GM21723 (cell line): ENCODE data around the gene CFAP300.
A peak's percentile ranks its signal among the peaks of the same experiment; 100 is the strongest.

Source experiments
- ATAC-seq: cut with Tn5 transposase; IDR thresholded peaks from one replicate; pipeline ENCODE4 v1.9.1; 2021; ENCODE audit warnings: mild to moderate bottlenecking, moderate library complexity; ENCODE audit not compliant: unreplicated experiment

The CFAP300 gene

DNA sequence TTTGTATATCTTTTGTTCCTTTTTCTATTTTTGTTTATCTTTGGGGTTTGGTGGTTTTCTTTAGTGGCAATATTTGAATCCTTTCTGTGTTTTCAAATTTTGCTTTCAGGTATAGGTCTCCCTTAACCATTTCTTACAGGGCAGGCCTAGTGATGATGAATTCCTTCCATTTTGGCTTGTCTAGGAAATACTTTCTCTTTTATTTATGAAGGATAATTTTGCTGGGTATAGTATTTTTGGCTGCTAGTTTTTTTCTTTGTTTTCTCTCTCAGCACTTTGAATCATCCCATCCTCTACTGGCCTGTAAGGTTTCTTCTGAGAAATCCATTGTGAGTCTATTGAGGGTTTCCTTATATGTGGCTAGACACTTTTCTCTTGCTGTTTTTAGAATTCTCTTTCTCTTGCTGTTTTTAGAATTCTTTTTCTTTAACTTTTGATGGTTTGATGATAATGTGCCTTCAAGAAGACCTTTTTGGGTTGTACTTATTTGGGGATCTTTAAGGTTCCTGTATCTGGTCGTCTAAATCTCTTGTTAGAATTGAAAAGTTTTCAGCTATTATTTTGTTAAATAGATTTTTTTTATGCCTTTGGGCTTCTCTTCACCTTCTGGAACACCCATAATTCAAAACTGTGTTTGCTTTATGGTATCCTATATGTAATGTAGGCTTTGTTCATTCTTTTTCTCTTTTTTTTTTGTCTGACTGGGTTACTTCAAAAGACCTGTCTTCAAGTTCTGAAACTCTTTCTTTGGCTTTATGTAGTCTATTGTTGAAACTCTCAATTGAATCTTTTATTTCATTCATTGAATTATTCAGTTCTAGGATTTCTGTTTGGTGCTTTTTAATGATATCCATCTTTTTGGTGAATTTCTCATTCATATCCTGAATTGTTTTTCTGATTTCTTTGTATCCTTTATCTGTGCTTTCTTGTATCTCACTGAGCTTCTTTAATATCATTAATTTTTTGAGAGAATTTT, 24.5 kb downstream of the CFAP300 start:
- ATAC-seq = no peak

DNA sequence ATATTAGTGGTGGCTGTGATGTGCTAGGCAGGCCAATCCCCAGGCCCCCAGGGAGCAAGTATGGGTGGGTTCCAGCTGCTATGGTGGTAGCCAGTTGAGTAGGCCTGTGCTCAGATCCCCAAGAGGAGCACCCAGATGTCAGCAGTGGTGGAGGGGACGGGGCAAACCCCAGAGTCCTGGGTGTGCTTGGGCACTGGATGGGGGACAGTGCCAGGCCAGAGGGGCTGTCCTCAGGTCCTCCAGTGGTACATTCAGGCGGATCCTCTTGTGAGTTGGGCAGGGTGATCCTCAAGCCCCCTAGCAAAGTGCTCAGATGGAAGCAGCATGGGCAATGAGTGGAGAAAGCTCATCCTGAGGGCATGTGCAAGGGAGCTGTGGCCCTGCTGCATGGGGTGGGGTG, 26.0 kb downstream of the CFAP300 start:
- ATAC-seq = no peak

DNA sequence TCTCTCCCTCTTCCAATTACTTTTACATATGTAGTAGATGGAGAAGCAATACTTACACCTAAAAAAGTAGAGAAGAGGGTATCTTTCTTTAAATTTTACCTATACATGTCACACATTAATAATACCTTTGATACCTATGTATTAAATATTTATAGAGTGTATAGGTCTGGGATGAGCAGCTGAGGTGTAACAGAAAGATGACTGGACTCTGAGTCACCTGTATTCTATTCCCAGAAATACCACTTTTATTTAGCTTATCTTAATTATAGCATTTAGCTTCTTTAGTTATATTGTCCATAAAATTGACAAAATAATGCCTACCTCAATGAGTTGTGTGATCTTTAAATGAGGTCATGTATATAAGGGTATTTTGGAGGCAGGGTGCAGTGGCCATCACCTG, 32.4 kb downstream of the CFAP300 start:
- no peak for ATAC-seq

DNA sequence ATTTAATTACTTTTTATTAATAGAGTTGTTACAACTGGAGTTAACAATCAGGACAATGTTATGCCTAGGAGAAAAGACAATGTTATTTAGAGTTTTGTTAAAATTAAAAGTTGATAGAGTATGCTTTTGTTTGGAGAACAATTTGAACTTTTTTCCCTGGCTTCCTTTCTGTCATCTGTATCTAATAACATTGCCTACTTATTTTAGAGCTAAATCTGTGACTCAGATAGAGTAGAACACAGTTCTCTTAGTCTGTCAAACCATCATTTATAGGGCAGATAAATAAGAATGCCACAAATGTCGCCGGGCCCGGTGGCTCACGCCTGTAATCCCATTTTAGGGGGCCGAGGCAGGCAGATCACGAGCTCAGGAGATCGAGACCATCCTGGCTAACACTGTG, 34.1 kb downstream of the CFAP300 start:
- no peak for ATAC-seq

DNA sequence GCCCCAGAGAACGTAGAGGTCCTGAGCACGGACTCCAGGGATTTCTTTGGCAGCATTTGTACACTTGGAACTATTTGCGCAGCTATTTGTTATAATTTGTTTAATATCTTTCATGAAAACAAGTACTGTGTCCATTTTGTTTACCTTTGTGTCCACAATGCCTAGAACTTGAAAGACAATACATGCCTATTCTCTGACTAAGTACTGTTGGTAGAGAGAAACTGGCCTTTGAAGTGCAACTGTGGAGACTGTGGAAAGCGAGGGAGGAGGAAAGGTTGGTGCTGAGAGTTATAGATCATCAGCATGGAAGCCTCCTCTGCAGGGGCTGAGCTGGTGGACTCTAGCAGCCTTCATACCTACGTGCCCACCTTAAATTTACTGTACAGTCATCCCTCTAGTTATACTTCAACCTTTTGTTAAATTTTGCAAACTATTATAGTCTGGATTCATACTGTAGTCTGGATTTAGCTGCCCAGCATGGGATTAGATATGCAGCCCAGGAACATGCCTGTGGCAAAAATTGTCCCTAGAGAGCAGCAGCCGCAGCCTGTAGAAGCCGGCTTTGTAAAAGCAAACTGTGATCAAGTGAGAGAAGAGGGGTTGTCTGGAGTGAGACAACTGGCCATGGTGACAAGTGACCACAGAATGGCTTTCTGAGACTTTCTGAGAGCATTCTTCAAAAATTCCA, 38.8 kb downstream of the CFAP300 start:
- no peak for ATAC-seq

DNA sequence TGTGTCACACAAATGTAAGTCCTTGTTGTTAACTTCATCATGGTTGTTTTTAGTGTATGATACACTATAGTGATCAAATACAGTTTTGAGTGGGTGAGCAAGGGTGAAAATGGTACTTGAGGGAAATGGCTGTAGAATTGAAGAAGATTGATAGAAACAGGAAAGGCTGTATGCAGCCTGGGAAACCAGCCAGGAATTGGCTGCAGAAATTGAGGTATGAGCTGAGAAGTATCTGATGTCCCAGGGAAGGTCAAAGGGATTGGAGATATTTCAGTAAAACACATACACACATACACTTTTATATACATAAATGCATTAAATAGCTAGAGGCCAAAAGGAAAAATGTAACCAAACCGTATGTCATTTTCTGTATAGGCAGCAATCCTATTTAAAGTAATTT, 49.9 kb downstream of the CFAP300 start:
- no peak for ATAC-seq

DNA sequence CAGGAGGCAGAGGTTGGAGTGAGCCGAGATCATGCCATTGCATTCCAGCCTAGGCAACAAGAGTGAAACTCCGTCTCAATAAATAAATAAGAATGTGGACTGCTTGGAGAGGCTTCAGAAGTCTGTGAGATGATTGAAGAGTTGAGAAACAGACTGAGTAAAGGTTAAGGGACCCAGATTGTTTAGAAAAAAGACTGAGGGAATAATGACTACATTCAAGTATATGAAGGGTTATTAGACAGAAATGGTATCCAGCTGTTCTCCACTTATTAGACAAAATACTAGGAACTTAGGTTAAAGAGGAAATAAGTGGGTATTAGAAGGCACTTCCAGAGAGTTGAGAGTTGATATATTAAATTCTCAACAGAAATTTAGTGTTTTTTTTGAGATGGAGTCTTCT, 52.5 kb downstream of the CFAP300 start:
- ATAC-seq = no peak

DNA sequence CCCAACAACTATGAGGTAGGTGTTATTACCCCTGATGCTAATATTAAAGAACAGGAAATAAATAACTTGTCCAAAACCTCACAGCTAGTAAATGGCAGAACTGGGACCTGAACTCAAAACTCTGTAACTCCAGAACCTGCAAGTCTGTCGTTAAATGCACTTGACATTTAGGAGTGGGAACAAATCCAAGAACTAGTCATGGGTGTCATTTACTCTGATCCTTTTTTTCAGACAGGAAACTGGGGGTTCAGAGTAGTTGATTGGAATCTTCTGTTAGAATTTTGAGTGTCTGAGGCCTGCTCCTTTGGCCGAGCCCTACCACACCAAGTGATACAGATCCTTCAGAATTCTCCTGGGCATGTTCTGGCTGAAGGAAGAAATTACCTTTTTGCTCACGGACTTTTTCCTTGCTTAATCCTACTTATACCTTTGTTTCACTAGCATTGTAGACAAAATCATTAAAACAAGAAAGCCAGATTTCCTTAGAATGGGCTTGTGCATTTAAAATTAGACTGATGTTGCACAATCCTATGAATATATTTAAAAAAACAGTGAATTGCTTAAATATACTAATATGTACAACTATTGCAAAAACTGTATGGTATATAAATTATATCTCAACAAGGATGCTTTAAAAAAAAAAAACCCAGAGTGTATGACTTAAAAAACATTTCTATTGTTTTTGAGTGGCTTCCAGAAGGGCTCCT, 61.6 kb downstream of the CFAP300 start:
- no peak for ATAC-seq

DNA sequence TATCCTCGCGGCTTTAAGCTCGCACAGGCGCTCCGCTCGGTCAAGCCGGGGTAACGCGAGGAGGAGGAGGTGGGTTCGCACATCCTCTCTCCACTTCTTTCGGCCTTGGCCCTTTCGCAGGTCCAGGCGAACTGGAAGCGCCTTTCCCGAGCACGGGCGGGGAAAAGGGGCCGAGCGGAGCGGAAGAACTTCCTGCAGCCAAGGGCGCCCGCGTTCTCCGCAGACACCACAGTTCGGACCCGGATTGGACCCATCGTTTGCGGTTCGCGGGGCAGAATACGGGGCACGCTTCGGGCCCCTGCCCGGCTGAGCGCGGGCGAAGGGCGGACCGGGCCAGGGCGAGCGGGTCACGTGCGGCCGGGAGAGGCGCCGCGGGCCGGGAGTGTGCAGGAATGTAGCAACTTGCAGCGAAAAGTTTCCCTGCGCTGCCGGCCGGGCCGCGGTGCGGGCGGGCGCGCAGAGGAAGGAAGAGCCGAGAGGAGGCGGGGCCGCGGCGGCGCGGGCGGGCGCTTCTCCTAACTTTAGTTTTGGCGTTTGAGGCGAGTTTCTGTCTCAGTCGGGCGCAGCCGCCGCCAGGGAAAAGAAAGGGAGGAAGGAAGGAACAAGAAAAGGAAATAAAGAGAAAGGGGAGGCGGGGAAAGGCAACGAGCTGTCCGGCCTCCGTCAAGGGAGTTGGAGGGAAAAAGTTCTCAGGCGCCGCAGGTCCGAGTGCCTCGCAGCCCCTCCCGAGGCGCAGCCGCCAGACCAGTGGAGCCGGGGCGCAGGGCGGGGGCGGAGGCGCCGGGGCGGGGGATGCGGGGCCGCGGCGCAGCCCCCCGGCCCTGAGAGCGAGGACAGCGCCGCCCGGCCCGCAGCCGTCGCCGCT, 62.9 kb downstream of the CFAP300 start, which contains the start of gene YAP1:
Gene YAP1 (plus strand): TSS at position 552 of the 865 bp plus-strand sequence. CDS start 402 bp downstream, outside the sequence.
- peak; percentile 92 for ATAC-seq

DNA sequence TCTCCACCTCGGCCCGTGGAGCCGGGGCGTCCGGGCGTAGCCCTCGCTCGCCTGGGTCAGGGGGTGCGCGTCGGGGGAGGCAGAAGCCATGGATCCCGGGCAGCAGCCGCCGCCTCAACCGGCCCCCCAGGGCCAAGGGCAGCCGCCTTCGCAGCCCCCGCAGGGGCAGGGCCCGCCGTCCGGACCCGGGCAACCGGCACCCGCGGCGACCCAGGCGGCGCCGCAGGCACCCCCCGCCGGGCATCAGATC, 63.4 kb downstream of the CFAP300 start:
- no peak for ATAC-seq

DNA sequence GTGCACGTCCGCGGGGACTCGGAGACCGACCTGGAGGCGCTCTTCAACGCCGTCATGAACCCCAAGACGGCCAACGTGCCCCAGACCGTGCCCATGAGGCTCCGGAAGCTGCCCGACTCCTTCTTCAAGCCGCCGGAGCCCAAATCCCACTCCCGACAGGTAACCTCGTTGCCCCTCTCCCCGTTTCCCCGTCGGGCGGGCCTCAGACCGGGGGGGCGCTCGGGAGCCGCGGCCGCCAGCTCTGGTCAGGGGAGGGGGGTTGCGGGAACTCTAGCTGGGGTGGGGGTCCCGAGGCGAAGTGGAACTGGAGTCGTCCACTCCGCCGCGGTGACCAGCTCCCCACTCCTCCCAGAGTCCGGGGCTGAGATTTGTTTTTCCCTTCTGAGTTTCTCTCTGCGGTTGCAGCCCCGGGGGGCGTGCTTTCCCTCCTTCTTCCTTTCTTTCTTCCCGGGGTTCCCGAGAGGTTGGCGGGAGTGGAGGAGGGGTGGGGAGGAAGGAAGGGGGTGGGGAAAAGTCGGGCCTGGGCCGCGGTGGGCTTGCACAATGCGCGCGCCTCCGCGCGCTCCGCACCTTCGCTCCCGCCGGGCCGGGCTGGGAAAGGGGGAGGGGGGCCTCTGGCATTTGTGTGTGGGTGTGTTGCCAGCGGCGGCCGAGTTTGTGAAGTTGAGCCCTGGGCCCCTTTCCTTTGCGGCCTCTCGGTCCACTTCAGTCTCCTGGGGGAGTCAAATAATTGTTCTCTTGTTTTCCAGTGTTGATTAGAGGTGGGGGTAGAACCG, 64.0 kb downstream of the CFAP300 start:
- ATAC-seq = peak; percentile 35

DNA sequence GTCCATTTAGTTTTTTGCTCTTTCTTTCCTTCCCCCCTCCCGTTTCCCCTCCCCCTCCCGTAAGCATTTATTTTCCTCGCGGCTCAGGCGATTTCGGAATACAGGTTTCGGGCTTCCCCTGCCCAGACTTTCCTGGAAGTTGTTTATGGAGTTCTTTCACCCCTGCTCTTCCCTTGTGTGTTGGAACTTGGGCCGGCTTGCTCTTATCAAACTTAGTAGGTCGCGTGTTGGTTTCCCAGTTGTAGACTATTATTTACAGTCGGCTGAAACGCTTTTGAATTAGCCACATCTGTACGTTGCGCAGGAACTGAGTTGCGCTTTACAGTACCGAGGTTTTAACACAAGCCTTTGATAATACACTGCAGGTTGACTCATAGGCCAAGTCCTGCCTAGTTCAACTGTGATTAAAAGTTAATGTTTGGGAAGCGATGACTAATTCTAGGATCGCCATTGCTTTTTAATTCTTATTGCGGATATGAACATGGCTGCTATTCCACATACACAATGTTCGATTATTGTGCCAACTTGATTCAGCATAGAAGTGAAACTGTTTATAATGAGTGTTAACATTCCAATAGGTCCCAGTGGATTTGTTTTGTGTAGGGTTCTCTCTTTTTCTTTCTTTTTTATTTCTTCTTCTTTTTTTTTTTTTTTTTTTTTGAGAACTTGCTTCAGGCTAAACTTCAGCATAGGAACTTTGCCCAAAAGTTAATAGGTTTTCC, 64.7 kb downstream of the CFAP300 start:
- ATAC-seq = no peak

DNA sequence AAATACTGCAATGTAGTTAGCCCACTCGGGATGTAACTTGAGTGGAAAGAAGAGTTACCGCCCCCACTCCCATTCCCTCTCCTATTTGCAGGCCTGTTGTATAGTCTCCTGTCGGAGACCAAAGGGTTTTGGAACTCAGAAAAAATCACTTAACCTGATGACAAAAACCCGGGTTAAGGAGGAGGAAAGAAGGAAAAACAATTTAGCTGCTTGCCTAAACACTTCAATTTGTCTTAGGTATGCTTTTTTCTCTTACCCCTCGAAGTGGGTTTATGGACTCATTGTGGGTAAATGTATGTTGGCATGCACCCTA, 65.2 kb downstream of the CFAP300 start:
- no peak for ATAC-seq

DNA sequence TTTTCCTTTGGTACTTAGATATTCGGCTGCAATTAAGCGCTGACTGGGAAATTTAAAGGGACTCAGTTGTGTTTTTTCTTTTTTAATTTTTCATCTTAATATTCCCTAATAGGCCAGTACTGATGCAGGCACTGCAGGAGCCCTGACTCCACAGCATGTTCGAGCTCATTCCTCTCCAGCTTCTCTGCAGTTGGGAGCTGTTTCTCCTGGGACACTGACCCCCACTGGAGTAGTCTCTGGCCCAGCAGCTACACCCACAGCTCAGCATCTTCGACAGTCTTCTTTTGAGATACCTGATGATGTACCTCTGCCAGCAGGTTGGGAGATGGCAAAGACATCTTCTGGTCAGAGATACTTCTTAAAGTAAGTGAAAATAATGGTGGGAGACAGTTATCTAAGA, 66.8 kb downstream of the CFAP300 start:
- no peak for ATAC-seq

DNA sequence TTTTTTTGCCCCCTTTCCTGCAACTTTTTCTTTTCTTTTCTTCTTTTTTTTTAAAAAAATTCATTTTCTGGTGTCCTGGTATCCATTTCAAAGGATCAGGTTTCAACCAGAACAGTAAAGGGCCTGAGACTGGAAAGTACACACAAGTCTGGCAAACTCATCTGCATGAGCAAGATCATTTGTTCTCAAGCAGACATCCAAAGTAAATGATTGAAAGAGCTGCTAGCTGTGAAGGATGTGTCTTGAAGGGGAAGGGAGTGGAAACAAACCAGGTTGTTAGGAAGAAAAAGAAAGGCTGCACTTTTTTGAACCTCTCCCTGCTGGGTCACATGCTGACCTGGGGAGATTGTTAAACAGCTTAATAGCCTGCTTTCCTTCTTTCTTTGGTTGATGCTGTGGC, 68.3 kb downstream of the CFAP300 start:
- no peak for ATAC-seq

DNA sequence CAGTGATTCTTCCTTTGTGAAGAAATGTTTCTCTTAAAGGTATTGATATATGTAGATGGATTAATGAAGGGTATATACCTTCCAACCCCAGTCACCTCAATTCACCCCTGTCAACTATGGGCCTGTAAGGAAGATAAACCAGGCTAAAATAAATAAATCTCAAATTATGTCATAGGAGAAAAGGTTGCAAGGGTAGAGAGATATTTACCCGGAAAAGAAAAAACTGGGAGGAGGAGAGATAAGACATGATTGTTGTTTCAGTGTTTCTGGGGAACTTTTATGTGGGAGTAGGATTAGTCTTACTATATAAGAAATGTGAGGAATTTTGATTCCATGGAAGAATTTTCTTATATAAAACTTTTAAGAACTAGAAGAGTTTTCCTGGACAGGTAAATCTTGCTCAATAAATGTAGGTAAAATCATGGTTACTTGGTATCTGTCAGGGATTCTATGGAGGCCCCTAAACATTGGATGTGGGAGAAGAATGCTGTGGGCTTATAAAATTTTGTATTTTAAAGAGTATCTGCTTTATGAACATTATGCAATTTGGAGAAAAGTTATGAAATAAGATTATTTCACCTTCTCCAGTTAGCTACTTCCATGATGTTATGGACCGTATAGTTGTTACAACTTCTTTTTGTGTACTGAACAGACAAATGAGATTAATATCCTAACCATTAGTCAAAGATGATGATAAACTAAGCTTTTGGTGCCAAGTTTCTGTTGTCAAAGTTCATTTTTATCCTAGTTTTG, 69.4 kb downstream of the CFAP300 start:
- ATAC-seq = no peak

DNA sequence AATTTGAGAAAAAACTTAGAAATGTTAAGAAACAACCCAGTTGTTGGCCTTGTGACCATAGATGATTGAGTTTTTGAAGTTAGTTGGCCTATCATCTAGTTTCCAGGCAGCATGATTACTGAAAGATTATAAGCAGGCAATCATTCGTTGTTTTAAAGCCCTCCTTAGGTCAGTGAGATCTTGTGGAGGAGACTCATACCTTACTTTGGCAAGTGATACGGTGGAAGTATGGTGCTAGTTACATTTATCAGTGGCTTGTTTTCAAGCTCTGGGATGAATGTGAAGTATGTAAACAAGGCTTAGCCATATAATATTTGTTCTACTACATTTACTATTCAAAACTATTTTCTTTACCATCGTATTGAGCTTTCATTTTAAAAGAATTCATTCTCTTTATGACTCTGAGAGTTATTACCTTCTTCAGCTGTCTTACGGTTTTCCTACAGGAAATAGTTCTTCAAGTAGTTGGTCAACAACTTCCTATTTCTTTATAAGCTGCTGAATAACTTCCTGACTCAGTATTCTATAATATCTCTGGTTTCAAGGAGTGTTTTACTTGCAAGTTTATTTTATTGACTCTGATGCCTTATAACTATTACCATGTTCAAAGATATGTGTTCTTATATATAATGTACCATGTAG, 70.4 kb downstream of the CFAP300 start:
- no peak for ATAC-seq

DNA sequence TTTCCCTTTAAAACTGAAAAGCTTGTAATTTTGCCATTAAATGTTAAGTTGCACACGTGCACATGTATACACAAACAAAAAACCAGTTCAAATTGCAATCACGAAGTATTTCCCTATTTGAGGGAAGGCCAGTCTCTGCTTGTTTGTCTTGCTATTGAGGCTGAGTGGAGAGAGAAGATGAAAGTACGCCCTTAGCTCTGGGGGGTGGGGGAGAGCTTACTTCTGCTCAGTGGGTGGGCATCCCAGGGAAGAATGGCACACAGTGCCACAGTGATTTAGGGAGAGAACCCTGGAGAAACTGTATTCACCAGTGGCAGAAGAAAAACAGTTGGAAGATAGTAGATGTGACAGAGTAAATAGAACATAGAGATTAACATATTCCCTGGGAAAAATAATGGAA, 71.7 kb downstream of the CFAP300 start:
- ATAC-seq = no peak
